Measurements from ENCODE around the gene UMAD1. TPM values are rescaled to one million over a fixed set of nuclear protein-coding genes. Genes with fewer than 3 reads are reported as not detected.

UMAD1 gene
- total and polyA plus RNA-seq, 8 donors, result 12.7 to 20.2 (median 15.0) TPM

DNA sequence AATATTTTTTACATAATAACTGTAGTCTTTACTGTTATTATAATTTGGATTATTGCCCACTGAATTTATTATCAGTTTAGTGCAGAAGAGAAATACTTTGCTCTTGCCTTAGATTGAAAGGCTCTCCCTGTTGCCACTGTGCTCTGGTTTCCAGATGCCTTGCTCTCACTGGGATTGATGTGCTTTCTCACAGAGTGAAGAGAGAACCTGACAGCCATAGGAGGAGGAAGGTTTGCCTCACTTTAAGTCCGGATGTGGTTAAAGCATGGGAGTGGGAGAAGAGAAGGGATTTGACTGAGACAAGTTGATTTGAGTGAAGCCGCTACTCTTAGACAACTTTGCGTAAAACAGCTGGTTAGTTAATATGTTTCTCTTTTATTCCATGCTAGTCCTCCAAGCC, 146.0 kb downstream of the UMAD1 start:
- Histone ChIP-seq H3K4me3 (no peak overlapping the region), H3K27ac (no peak overlapping the region), H3K27me3 (no peaks in the 10 kb centered on the region), H3K9me3 (no peaks in the 10 kb centered on the region), H3K36me3 (no peaks in the 10 kb centered on the region), H3K4me1 (no peaks in the 10 kb centered on the region)
- intact Hi-C loops (cut with DNase I), result no loop called here
- ATAC-seq, result no peak
- TF ChIP-seq, protein P1, sequence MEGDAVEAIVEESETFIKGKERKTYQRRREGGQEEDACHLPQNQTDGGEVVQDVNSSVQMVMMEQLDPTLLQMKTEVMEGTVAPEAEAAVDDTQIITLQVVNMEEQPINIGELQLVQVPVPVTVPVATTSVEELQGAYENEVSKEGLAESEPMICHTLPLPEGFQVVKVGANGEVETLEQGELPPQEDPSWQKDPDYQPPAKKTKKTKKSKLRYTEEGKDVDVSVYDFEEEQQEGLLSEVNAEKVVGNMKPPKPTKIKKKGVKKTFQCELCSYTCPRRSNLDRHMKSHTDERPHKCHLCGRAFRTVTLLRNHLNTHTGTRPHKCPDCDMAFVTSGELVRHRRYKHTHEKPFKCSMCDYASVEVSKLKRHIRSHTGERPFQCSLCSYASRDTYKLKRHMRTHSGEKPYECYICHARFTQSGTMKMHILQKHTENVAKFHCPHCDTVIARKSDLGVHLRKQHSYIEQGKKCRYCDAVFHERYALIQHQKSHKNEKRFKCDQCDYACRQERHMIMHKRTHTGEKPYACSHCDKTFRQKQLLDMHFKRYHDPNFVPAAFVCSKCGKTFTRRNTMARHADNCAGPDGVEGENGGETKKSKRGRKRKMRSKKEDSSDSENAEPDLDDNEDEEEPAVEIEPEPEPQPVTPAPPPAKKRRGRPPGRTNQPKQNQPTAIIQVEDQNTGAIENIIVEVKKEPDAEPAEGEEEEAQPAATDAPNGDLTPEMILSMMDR (IDR thresholded peaks at IDR 0.05), result no peak
- no peak for DNase-seq

- ATAC-seq (no peak), DNase-seq (no peak)
- Histone ChIP-seq H3K36me3 (no peaks in the 10 kb centered on the region), H3K27ac (no peak overlapping the region), H3K4me3 (no peak overlapping the region), H3K9me3 (no peaks in the 10 kb centered on the region), H3K4me1 (no peaks in the 10 kb centered on the region), H3K27me3 (no peaks in the 10 kb centered on the region)
- TF ChIP-seq, protein P1 (IDR thresholded peaks at IDR 0.05), result no peak
- intact Hi-C loops (cut with DNase I), result no loop called here
Observed at GRCh38 chr7:7789551-7789988, 149.0 kb downstream of the UMAD1 start.

GRCh38 chr7:7790041-7790741, 149.6 kb downstream of the UMAD1 start:
- Histone ChIP-seq H3K9me3 (no peaks in the 10 kb centered on the region), H3K4me3 (no peak overlapping the region), H3K4me1 (no peaks in the 10 kb centered on the region), H3K36me3 (no peaks in the 10 kb centered on the region), H3K27me3 (no peaks in the 10 kb centered on the region), H3K27ac (no peak overlapping the region)
- no peak for ATAC-seq
- intact Hi-C loops (cut with DNase I), result no loop called here
- TF ChIP-seq, protein P1 (IDR thresholded peaks at IDR 0.05), result no peak
- no peak for DNase-seq

DNA sequence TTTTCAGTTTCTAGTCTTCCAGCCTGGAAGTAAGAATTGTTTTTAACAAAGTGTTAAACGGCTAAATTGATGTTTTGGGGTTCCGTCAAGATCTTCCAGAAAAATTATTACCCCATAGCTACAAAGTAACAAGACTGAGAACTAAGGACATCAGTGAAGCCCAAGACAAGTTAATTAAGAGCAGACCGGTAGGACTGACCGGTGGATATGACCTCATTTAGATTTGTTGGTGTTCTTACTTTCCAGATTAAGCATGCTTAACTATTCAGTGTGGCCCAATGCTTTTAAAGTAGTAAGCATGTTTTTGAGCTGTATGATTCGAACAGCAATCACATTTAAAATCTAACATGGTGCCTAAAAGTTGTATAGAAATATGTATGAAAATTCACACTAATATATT, 151.0 kb downstream of the UMAD1 start:
- Histone ChIP-seq H3K27me3 (no peaks in the 10 kb centered on the region), H3K4me1 (no peaks in the 10 kb centered on the region), H3K27ac (no peak overlapping the region), H3K36me3 (no peaks in the 10 kb centered on the region), H3K9me3 (no peaks in the 10 kb centered on the region), H3K4me3 (no peak overlapping the region)
- DNase-seq, result no peak
- no peak for ATAC-seq
- intact Hi-C loops (cut with DNase I), result no loop called here
- TF ChIP-seq, protein P1 (IDR thresholded peaks at IDR 0.05), result no peak

DNA sequence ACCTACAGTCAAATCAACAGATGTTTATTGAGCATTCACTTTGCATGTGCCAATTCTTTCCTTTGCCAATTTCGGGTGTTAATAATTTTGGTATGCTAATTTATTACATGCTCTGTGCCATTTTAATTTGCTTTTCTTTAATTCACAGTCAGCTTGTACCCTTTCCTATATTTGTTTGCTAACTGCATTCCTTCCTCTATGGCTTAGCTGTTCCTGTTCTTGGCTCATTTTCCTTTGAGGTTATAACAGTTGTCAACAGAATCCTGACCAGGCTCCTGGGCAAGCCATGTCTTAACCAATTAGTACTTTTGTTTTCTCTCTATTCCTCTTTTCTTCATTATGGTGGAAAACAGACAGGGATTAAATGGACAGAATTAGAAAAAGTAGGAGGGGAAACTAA, 151.5 kb downstream of the UMAD1 start:
- Histone ChIP-seq H3K36me3 (no peaks in the 10 kb centered on the region), H3K27me3 (no peaks in the 10 kb centered on the region), H3K9me3 (no peaks in the 10 kb centered on the region), H3K27ac (no peak overlapping the region), H3K4me3 (no peak overlapping the region), H3K4me1 (no peaks in the 10 kb centered on the region)
- DNase-seq, result no peak
- TF ChIP-seq, protein P1 (IDR thresholded peaks at IDR 0.05), result no peak
- intact Hi-C loops (cut with DNase I), result no loop called here
- ATAC-seq, result no peak
